H1 (cell line): ENCODE measurements around the gene TM4SF20. TPM values are rescaled to one million over a fixed set of nuclear protein-coding genes. Genes with fewer than 3 reads are reported as not detected.
A peak's percentile ranks its signal among the peaks of the same experiment; 100 is the strongest.

Source experiments
- CTCF ChIA-PET: fragments of 300-600 bp; sonication (Branson Sonifier 250); formaldehyde crosslinking; loops from one replicate; lab custom pipeline; 2021; ENCODE audit not compliant: partially characterized antibody; lab: Charles Lee
- POLR2A ChIA-PET: fragments of 300-600 bp; sonication (Branson Sonifier 250); formaldehyde crosslinking; loops from one replicate; lab custom pipeline; 2021; ENCODE audit warnings: inconsistent platforms; ENCODE audit not compliant: partially characterized antibody; lab: Charles Lee
- DNase-seq, 2 experiments: peaks; one replicate each; pipeline versions ENCODE4 v3.0.0 to v3.0.0-alpha.2; 2010 to 2022; ENCODE audit warnings: low spot score in 2 of 2, low read depth in 1 of 2, mixed read lengths in 1 of 2
- FAIRE-seq: peaks from 2 replicates; lab custom pipeline; 2011; peaks lifted over from hg19 to GRCh38; lab: Jason Lieb, UNC
- H2AFZ ChIP-seq: 2 replicates; pipeline ENCODE4 v1.8.1; 2012; ENCODE audit warnings: low read length, inconsistent platforms
- H2AK5ac ChIP-seq: 2 replicates; pipeline ENCODE4 v1.6.1; 2013; ENCODE audit warnings: low read depth, low read length
- H2BK120ac ChIP-seq: replicated peaks from 2 replicates; pipeline ENCODE3; 2013; ENCODE audit warnings: low read depth, low read length, inconsistent platforms
- H2BK12ac ChIP-seq: 2 replicates; pipeline ENCODE4 v1.6.1; 2013; ENCODE audit warnings: low read depth, low read length
- H2BK15ac ChIP-seq: 2 replicates; pipeline ENCODE4 v1.6.1; 2013; ENCODE audit warnings: low read length
- H2BK20ac ChIP-seq: 2 replicates; pipeline ENCODE4 v1.6.1; 2013; ENCODE audit warnings: low read length
- H2BK5ac ChIP-seq: 2 replicates; pipeline ENCODE4 v1.6.1; 2013; ENCODE audit warnings: low read depth, low read length
- H3K14ac ChIP-seq: 2 replicates; pipeline ENCODE4 v1.6.1; 2013; ENCODE audit warnings: inconsistent platforms; ENCODE audit not compliant: insufficient read length
- H3K18ac ChIP-seq: 2 replicates; pipeline ENCODE4 v1.6.1; 2013; ENCODE audit warnings: low read length; ENCODE audit errors: extremely low read depth
- H3K23ac ChIP-seq: 2 replicates; pipeline ENCODE4 v1.6.1; 2013; ENCODE audit warnings: inconsistent platforms; ENCODE audit not compliant: insufficient read length
- H3K23me2 ChIP-seq: 2 replicates; pipeline ENCODE4 v1.6.1; 2013; ENCODE audit warnings: low read depth, low read length
- H3K27ac ChIP-seq: 2 replicates; pipeline ENCODE4 v1.6.1; 2011; ENCODE audit warnings: low read depth, low read length, inconsistent platforms
- H3K27me3 ChIP-seq, 4 experiments: replicated peaks in 1 of 4; 1 replicate in 1 of 4; 2 replicates in 3 of 4; pipeline versions ENCODE4 v1.6.1 to v1.8.1; 2011 to 2013; ENCODE audit warnings: low read length in 3 of 4, mild to moderate bottlenecking in 3 of 4, inconsistent platforms in 2 of 4, mixed read lengths in 2 of 4, moderate library complexity in 1 of 4; ENCODE audit not compliant: control insufficient read depth in 3 of 4, insufficient read depth in 3 of 4; ENCODE audit errors: extremely low read depth in 1 of 4
- H3K36me3 ChIP-seq, 4 experiments: 2 replicates each; pipeline versions ENCODE4 v1.6.1 to v1.8.1; 2011 to 2013; ENCODE audit warnings: mild to moderate bottlenecking in 4 of 4, low read length in 3 of 4, moderate library complexity in 2 of 4, control low read depth in 1 of 4, inconsistent platforms in 1 of 4; ENCODE audit not compliant: insufficient read depth in 4 of 4, control insufficient read depth in 2 of 4
- H3K4ac ChIP-seq: replicated peaks from 2 replicates; pipeline ENCODE3; 2013; ENCODE audit warnings: low read length, low read depth, mixed read lengths, inconsistent platforms; ENCODE audit not compliant: insufficient read length
- H3K4me1 ChIP-seq, 4 experiments: replicated peaks in 1 of 4; 1 replicate in 1 of 4; 2 replicates in 3 of 4; pipeline versions ENCODE4 v1.6.1 to v1.8.1; 2011 to 2013; ENCODE audit warnings: low read length in 3 of 4, inconsistent platforms in 2 of 4, mixed read lengths in 1 of 4; ENCODE audit not compliant: insufficient read depth in 4 of 4, control insufficient read depth in 3 of 4
- H3K4me2 ChIP-seq, 2 experiments: 2 replicates each; pipeline versions ENCODE4 v1.6.1 to v1.8.1; 2011 to 2013; ENCODE audit warnings: low read depth in 2 of 2, low read length in 2 of 2, control low read depth in 1 of 2, inconsistent platforms in 1 of 2, mild to moderate bottlenecking in 1 of 2; ENCODE audit not compliant: insufficient read depth in 1 of 2
- H3K4me3 ChIP-seq, 4 experiments: fragments of 200-600, 300-600 bp in 1 of 4; sonication (generic), shearing (Covaris generic), sonication (Bioruptor Twin) in 1 of 4; 2 replicates each; pipeline versions ENCODE4 v1.5.1 to v1.8.1; 2011 to 2016; ENCODE audit warnings: low read length in 4 of 4, low read depth in 3 of 4, control low read depth in 2 of 4, inconsistent platforms in 2 of 4, mild to moderate bottlenecking in 2 of 4, mixed read lengths in 1 of 4, moderate library complexity in 1 of 4; ENCODE audit not compliant: insufficient read depth in 2 of 4; ENCODE audit errors: extremely low read depth in 1 of 4
- H3K56ac ChIP-seq: replicated peaks from 2 replicates; pipeline ENCODE3; 2013; ENCODE audit warnings: low read depth, mild to moderate bottlenecking, mixed read lengths, low read length, inconsistent platforms; ENCODE audit not compliant: insufficient read length
- H3K79me1 ChIP-seq: 2 replicates; pipeline ENCODE4 v1.6.1; 2013; ENCODE audit warnings: low read depth, low read length, control low read depth
- H3K79me2 ChIP-seq, 2 experiments: 2 replicates each; pipeline versions ENCODE4 v1.6.1 to v1.8.1; 2012 to 2013; ENCODE audit warnings: low read length in 2 of 2, mild to moderate bottlenecking in 2 of 2, inconsistent platforms in 1 of 2; ENCODE audit not compliant: insufficient read depth in 2 of 2, control insufficient read depth in 1 of 2
- H3K9ac ChIP-seq, 4 experiments: replicated peaks in 1 of 4; 1 replicate in 1 of 4; 2 replicates in 3 of 4; pipeline versions ENCODE4 v1.6.1 to v1.8.1; 2011 to 2013; ENCODE audit warnings: low read depth in 3 of 4, low read length in 3 of 4, control low read depth in 2 of 4, mild to moderate bottlenecking in 2 of 4, moderate library complexity in 2 of 4, inconsistent platforms in 1 of 4; ENCODE audit errors: extremely low read depth in 1 of 4
- H3K9me3 ChIP-seq, 2 experiments: 2 replicates each; pipeline versions ENCODE4 v1.6.1 to v1.8.1; 2012 to 2013; ENCODE audit warnings: mild to moderate bottlenecking in 2 of 2, moderate library complexity in 2 of 2, control low read depth in 1 of 2, inconsistent platforms in 1 of 2, low read depth in 1 of 2, low read length in 1 of 2, mixed read lengths in 1 of 2; ENCODE audit not compliant: insufficient read depth in 2 of 2
- H4K20me1 ChIP-seq, 2 experiments: replicated peaks in 1 of 2; 2 replicates each; pipeline versions ENCODE3 to v1.8.1; 2011 to 2013; ENCODE audit warnings: inconsistent platforms in 2 of 2, low read length in 2 of 2, mild to moderate bottlenecking in 1 of 2; ENCODE audit not compliant: insufficient read depth in 2 of 2, control insufficient read depth in 1 of 2
- H4K5ac ChIP-seq: 2 replicates; pipeline ENCODE4 v1.6.1; 2013; ENCODE audit warnings: low read length, low read depth, mixed read lengths, inconsistent platforms; ENCODE audit not compliant: insufficient read length
- H4K8ac ChIP-seq: 2 replicates; pipeline ENCODE4 v1.8.0; 2013; ENCODE audit warnings: mild to moderate bottlenecking, moderate library complexity, low read length, inconsistent platforms; ENCODE audit not compliant: insufficient read depth; ENCODE audit errors: extremely low read depth
- H4K91ac ChIP-seq: replicated peaks from 2 replicates; pipeline ENCODE3; 2013; ENCODE audit warnings: low read length, mixed read lengths, inconsistent platforms; ENCODE audit not compliant: insufficient read length
- BRCA1 ChIP-seq: IDR thresholded peaks from 2 replicates; pipeline ENCODE4 v1.6.1; 2012; ENCODE audit warnings: low read depth, low read length, improper control_type of control experiment
- CBX5 ChIP-seq: fragments of 300-800, 300-1000 bp; sonication (generic); IDR thresholded peaks from 2 replicates; pipeline ENCODE4 v1.7.1; 2016; ENCODE audit warnings: antibody characterized with exemption, low read length, low read depth
- CHD2 ChIP-seq: IDR thresholded peaks from 2 replicates; pipeline ENCODE4 v1.6.1; 2012; ENCODE audit warnings: low read length, improper control_type of control experiment
- SAP30 ChIP-seq: fragments of 300-600 bp; sonication (generic); IDR thresholded peaks from 2 replicates; pipeline ENCODE4 v1.7.1; 2012; ENCODE audit warnings: low read length, moderate library complexity, mild to moderate bottlenecking, inconsistent platforms; ENCODE audit not compliant: insufficient read depth, insufficient replicate concordance
- WGBS, 2 experiments: shearing (Covaris generic) in 1 of 2; methylation state at CpG; one replicate each; pipeline versions ENCODE4 v1.1.6 to v1.1.7; 2013 to 2015; ENCODE audit warnings: low lambda C conversion rate in 2 of 2, mixed read lengths in 2 of 2, inconsistent platforms in 1 of 2, low coverage in 1 of 2, missing lambda C conversion rate in 1 of 2; ENCODE audit not compliant: insufficient replicate concordance in 2 of 2, insufficient coverage in 1 of 2, insufficient read length in 1 of 2; ENCODE audit errors: extremely low coverage in 1 of 2, missing lambda C conversion rate in 1 of 2; 5-methylcytosine and 5-hydroxymethylcytosine counted together
- polyA plus RNA-seq, 7 experiments: library from polyadenylated mRNA; depleted of rRNA in 3 of 7; stranded (reverse) in 5 of 7; unstranded in 2 of 7; fragments of >200 nt in 5 of 7; fragments of 200-250 nt in 2 of 7; gene quantifications; 1 replicate in 5 of 7; 2 replicates in 1 of 7; 4 replicates in 1 of 7; pipeline versions ENCODE4 v1.2.1 to v1.2.3, GENCODE V29; 2011 to 2013; ENCODE audit warnings: missing spikeins in 2 of 7, mixed read lengths in 2 of 7
- total RNA-seq: library from RNA; stranded (reverse); fragmentation: NEBNext Ultra II Directional; extraction: Animal tissue kit (Norgen Biotek cat#: 25700); gene quantifications from 2 replicates; pipeline ENCODE4 v1.2.1, GENCODE V29; 2021

The TM4SF20 gene
- total and polyA plus RNA-seq, 2 of the 8 experiments (the other 6 are each of a cell fraction or from before 2014, with no cell fraction given): not detected

GRCh38 chr2:227395556-227395955, 16.4 kb upstream of the TM4SF20 start:
- DNase-seq: no peak

More at GRCh38 chr2:227395556-227395955, 16.4 kb upstream of the TM4SF20 start:
- no peak overlapping the region for H2BK12ac ChIP-seq
- no peak overlapping the region for H3K27ac ChIP-seq
- H2AFZ ChIP-seq: 0 out of 2 replicates have a peak overlapping the region, but pooled peaks have one; percentile 81
- no peak overlapping the region for H2BK120ac ChIP-seq
- 88% methylated on average over 1 of the region's 1 CpG; no CpG with 5 or more reads in 1 of the 2 experiments for WGBS, 2 experiments
- no peak overlapping the region for H3K4me2 ChIP-seq
- no peaks in the 10 kb centered on the region for H3K27me3 ChIP-seq
- H3K56ac ChIP-seq: no peak overlapping the region
- H3K36me3 ChIP-seq: no peaks in the 10 kb centered on the region
- H2AK5ac ChIP-seq: no peak overlapping the region
- TF ChIP-seq BRCA1 (no peak), SAP30 (no peak), CHD2 (no peak), CBX5 (no peak)
- TF ChIP-seq, all 59 proteins: peak for 0
- H4K20me1 ChIP-seq: no peaks in the 10 kb centered on the region
- no peak overlapping the region for H2BK15ac ChIP-seq
- no peak overlapping the region for H3K18ac ChIP-seq
- H3K79me1 ChIP-seq: no peaks in the 10 kb centered on the region
- H3K23me2 ChIP-seq: no peaks in the 10 kb centered on the region
- no peaks in the 10 kb centered on the region; a peak in 1 of 7 replicates for H3K4me1 ChIP-seq
- no peaks in the 10 kb centered on the region for H3K79me2 ChIP-seq
- ChIA-PET CTCF (interaction anchor here (1.1 to 1.2 kb wide), 2 partner anchors 9 to 10 kb away, joined by 4 to 5 read pairs; no protein-coding TSS in a partner anchor), POLR2A (no interaction called here)
- no peak overlapping the region for H3K9ac ChIP-seq
- H4K5ac ChIP-seq: no peak overlapping the region
- FAIRE-seq: no peak
- no peak overlapping the region for H2BK5ac ChIP-seq
- H3K4ac ChIP-seq: no peak overlapping the region
- H4K91ac ChIP-seq: no peak overlapping the region
- H3K9me3 ChIP-seq: no peaks in the 10 kb centered on the region
- no peak overlapping the region for H2BK20ac ChIP-seq
- no peak overlapping the region for H3K14ac ChIP-seq
- H3K23ac ChIP-seq: no peak overlapping the region
- no peak overlapping the region for H3K4me3 ChIP-seq
- no peak overlapping the region for H4K8ac ChIP-seq
